H1 (cell line): ENCODE measurements around the gene SHANK1. TPM values are rescaled to one million over a fixed set of nuclear protein-coding genes. Genes with fewer than 3 reads are reported as not detected.

Experiments used
- CTCF ChIA-PET: fragments of 300-600 bp; sonication (Branson Sonifier 250); formaldehyde crosslinking; loops from one replicate; lab custom pipeline; 2021; ENCODE audit not compliant: partially characterized antibody; lab: Charles Lee
- POLR2A ChIA-PET: fragments of 300-600 bp; sonication (Branson Sonifier 250); formaldehyde crosslinking; loops from one replicate; lab custom pipeline; 2021; ENCODE audit warnings: inconsistent platforms; ENCODE audit not compliant: partially characterized antibody; lab: Charles Lee
- DNase-seq, 2 experiments: peaks; one replicate each; pipeline versions ENCODE4 v3.0.0 to v3.0.0-alpha.2; 2010 to 2022; ENCODE audit warnings: low spot score in 2 of 2, low read depth in 1 of 2, mixed read lengths in 1 of 2
- FAIRE-seq: peaks from 2 replicates; lab custom pipeline; 2011; peaks lifted over from hg19 to GRCh38; lab: Jason Lieb, UNC
- H2AFZ ChIP-seq: 2 replicates; pipeline ENCODE4 v1.8.1; 2012; ENCODE audit warnings: low read length, inconsistent platforms
- H2AK5ac ChIP-seq: 2 replicates; pipeline ENCODE4 v1.6.1; 2013; ENCODE audit warnings: low read depth, low read length
- H2BK120ac ChIP-seq: replicated peaks from 2 replicates; pipeline ENCODE3; 2013; ENCODE audit warnings: low read depth, low read length, inconsistent platforms
- H2BK12ac ChIP-seq: 2 replicates; pipeline ENCODE4 v1.6.1; 2013; ENCODE audit warnings: low read depth, low read length
- H2BK15ac ChIP-seq: 2 replicates; pipeline ENCODE4 v1.6.1; 2013; ENCODE audit warnings: low read length
- H2BK20ac ChIP-seq: 2 replicates; pipeline ENCODE4 v1.6.1; 2013; ENCODE audit warnings: low read length
- H2BK5ac ChIP-seq: 2 replicates; pipeline ENCODE4 v1.6.1; 2013; ENCODE audit warnings: low read depth, low read length
- H3K14ac ChIP-seq: 2 replicates; pipeline ENCODE4 v1.6.1; 2013; ENCODE audit warnings: inconsistent platforms; ENCODE audit not compliant: insufficient read length
- H3K18ac ChIP-seq: 2 replicates; pipeline ENCODE4 v1.6.1; 2013; ENCODE audit warnings: low read length; ENCODE audit errors: extremely low read depth
- H3K23ac ChIP-seq: 2 replicates; pipeline ENCODE4 v1.6.1; 2013; ENCODE audit warnings: inconsistent platforms; ENCODE audit not compliant: insufficient read length
- H3K23me2 ChIP-seq: 2 replicates; pipeline ENCODE4 v1.6.1; 2013; ENCODE audit warnings: low read depth, low read length
- H3K27ac ChIP-seq: 2 replicates; pipeline ENCODE4 v1.6.1; 2011; ENCODE audit warnings: low read depth, low read length, inconsistent platforms
- H3K27me3 ChIP-seq, 4 experiments: replicated peaks in 1 of 4; 1 replicate in 1 of 4; 2 replicates in 3 of 4; pipeline versions ENCODE4 v1.6.1 to v1.8.1; 2011 to 2013; ENCODE audit warnings: low read length in 3 of 4, mild to moderate bottlenecking in 3 of 4, inconsistent platforms in 2 of 4, mixed read lengths in 2 of 4, moderate library complexity in 1 of 4; ENCODE audit not compliant: control insufficient read depth in 3 of 4, insufficient read depth in 3 of 4; ENCODE audit errors: extremely low read depth in 1 of 4
- H3K36me3 ChIP-seq, 4 experiments: 2 replicates each; pipeline versions ENCODE4 v1.6.1 to v1.8.1; 2011 to 2013; ENCODE audit warnings: mild to moderate bottlenecking in 4 of 4, low read length in 3 of 4, moderate library complexity in 2 of 4, control low read depth in 1 of 4, inconsistent platforms in 1 of 4; ENCODE audit not compliant: insufficient read depth in 4 of 4, control insufficient read depth in 2 of 4
- H3K4ac ChIP-seq: replicated peaks from 2 replicates; pipeline ENCODE3; 2013; ENCODE audit warnings: low read length, low read depth, mixed read lengths, inconsistent platforms; ENCODE audit not compliant: insufficient read length
- H3K4me1 ChIP-seq, 4 experiments: replicated peaks in 1 of 4; 1 replicate in 1 of 4; 2 replicates in 3 of 4; pipeline versions ENCODE4 v1.6.1 to v1.8.1; 2011 to 2013; ENCODE audit warnings: low read length in 3 of 4, inconsistent platforms in 2 of 4, mixed read lengths in 1 of 4; ENCODE audit not compliant: insufficient read depth in 4 of 4, control insufficient read depth in 3 of 4
- H3K4me2 ChIP-seq, 2 experiments: 2 replicates each; pipeline versions ENCODE4 v1.6.1 to v1.8.1; 2011 to 2013; ENCODE audit warnings: low read depth in 2 of 2, low read length in 2 of 2, control low read depth in 1 of 2, inconsistent platforms in 1 of 2, mild to moderate bottlenecking in 1 of 2; ENCODE audit not compliant: insufficient read depth in 1 of 2
- H3K4me3 ChIP-seq, 4 experiments: fragments of 200-600, 300-600 bp in 1 of 4; sonication (generic), shearing (Covaris generic), sonication (Bioruptor Twin) in 1 of 4; 2 replicates each; pipeline versions ENCODE4 v1.5.1 to v1.8.1; 2011 to 2016; ENCODE audit warnings: low read length in 4 of 4, low read depth in 3 of 4, control low read depth in 2 of 4, inconsistent platforms in 2 of 4, mild to moderate bottlenecking in 2 of 4, mixed read lengths in 1 of 4, moderate library complexity in 1 of 4; ENCODE audit not compliant: insufficient read depth in 2 of 4; ENCODE audit errors: extremely low read depth in 1 of 4
- H3K56ac ChIP-seq: replicated peaks from 2 replicates; pipeline ENCODE3; 2013; ENCODE audit warnings: low read depth, mild to moderate bottlenecking, mixed read lengths, low read length, inconsistent platforms; ENCODE audit not compliant: insufficient read length
- H3K79me1 ChIP-seq: 2 replicates; pipeline ENCODE4 v1.6.1; 2013; ENCODE audit warnings: low read depth, low read length, control low read depth
- H3K79me2 ChIP-seq, 2 experiments: 2 replicates each; pipeline versions ENCODE4 v1.6.1 to v1.8.1; 2012 to 2013; ENCODE audit warnings: low read length in 2 of 2, mild to moderate bottlenecking in 2 of 2, inconsistent platforms in 1 of 2; ENCODE audit not compliant: insufficient read depth in 2 of 2, control insufficient read depth in 1 of 2
- H3K9ac ChIP-seq, 4 experiments: replicated peaks in 1 of 4; 1 replicate in 1 of 4; 2 replicates in 3 of 4; pipeline versions ENCODE4 v1.6.1 to v1.8.1; 2011 to 2013; ENCODE audit warnings: low read depth in 3 of 4, low read length in 3 of 4, control low read depth in 2 of 4, mild to moderate bottlenecking in 2 of 4, moderate library complexity in 2 of 4, inconsistent platforms in 1 of 4; ENCODE audit errors: extremely low read depth in 1 of 4
- H3K9me3 ChIP-seq, 2 experiments: 2 replicates each; pipeline versions ENCODE4 v1.6.1 to v1.8.1; 2012 to 2013; ENCODE audit warnings: mild to moderate bottlenecking in 2 of 2, moderate library complexity in 2 of 2, control low read depth in 1 of 2, inconsistent platforms in 1 of 2, low read depth in 1 of 2, low read length in 1 of 2, mixed read lengths in 1 of 2; ENCODE audit not compliant: insufficient read depth in 2 of 2
- H4K20me1 ChIP-seq, 2 experiments: replicated peaks in 1 of 2; 2 replicates each; pipeline versions ENCODE3 to v1.8.1; 2011 to 2013; ENCODE audit warnings: inconsistent platforms in 2 of 2, low read length in 2 of 2, mild to moderate bottlenecking in 1 of 2; ENCODE audit not compliant: insufficient read depth in 2 of 2, control insufficient read depth in 1 of 2
- H4K5ac ChIP-seq: 2 replicates; pipeline ENCODE4 v1.6.1; 2013; ENCODE audit warnings: low read length, low read depth, mixed read lengths, inconsistent platforms; ENCODE audit not compliant: insufficient read length
- H4K8ac ChIP-seq: 2 replicates; pipeline ENCODE4 v1.8.0; 2013; ENCODE audit warnings: mild to moderate bottlenecking, moderate library complexity, low read length, inconsistent platforms; ENCODE audit not compliant: insufficient read depth; ENCODE audit errors: extremely low read depth
- H4K91ac ChIP-seq: replicated peaks from 2 replicates; pipeline ENCODE3; 2013; ENCODE audit warnings: low read length, mixed read lengths, inconsistent platforms; ENCODE audit not compliant: insufficient read length
- BCL11A ChIP-seq, 2 experiments: IDR thresholded peaks; one replicate each; pipeline ENCODE4 v1.6.1; 2011; ENCODE audit warnings: low read depth in 2 of 2, low read length in 2 of 2, mild to moderate bottlenecking in 2 of 2
- CBX5 ChIP-seq: fragments of 300-800, 300-1000 bp; sonication (generic); IDR thresholded peaks from 2 replicates; pipeline ENCODE4 v1.7.1; 2016; ENCODE audit warnings: antibody characterized with exemption, low read length, low read depth
- EZH2 ChIP-seq: fragments of 200-600 bp; sonication (generic); IDR thresholded peaks from 2 replicates; pipeline ENCODE4 v1.7.1; 2012; ENCODE audit warnings: low read depth, mild to moderate bottlenecking, moderate library complexity, low read length, inconsistent platforms; ENCODE audit not compliant: severe bottlenecking
- JUN ChIP-seq: IDR thresholded peaks from 2 replicates; pipeline ENCODE4 v1.6.1; 2011; ENCODE audit warnings: low read depth, mild to moderate bottlenecking, improper control_type of control experiment, low read length
- KDM5A ChIP-seq: fragments of 200-600 bp; IDR thresholded peaks from 2 replicates; pipeline ENCODE4 v1.7.1; 2012; ENCODE audit warnings: mild to moderate bottlenecking, low read length, inconsistent platforms, mixed read lengths
- RBBP5 ChIP-seq: IDR thresholded peaks from 2 replicates; pipeline ENCODE4 v1.7.1; 2012; ENCODE audit warnings: low read depth, mild to moderate bottlenecking, inconsistent platforms, low read length, moderate library complexity, borderline replicate concordance
- SIN3A ChIP-seq, 2 experiments: IDR thresholded peaks in 1 of 2; conservative IDR thresholded peaks in 1 of 2; 2 replicates each; pipeline ENCODE4 v1.6.1; 2011 to 2012; ENCODE audit warnings: low read length in 2 of 2, improper control_type of control experiment in 1 of 2, low read depth in 1 of 2, mild to moderate bottlenecking in 1 of 2
- WGBS, 2 experiments: shearing (Covaris generic) in 1 of 2; methylation state at CpG; one replicate each; pipeline versions ENCODE4 v1.1.6 to v1.1.7; 2013 to 2015; ENCODE audit warnings: low lambda C conversion rate in 2 of 2, mixed read lengths in 2 of 2, inconsistent platforms in 1 of 2, low coverage in 1 of 2, missing lambda C conversion rate in 1 of 2; ENCODE audit not compliant: insufficient replicate concordance in 2 of 2, insufficient coverage in 1 of 2, insufficient read length in 1 of 2; ENCODE audit errors: extremely low coverage in 1 of 2, missing lambda C conversion rate in 1 of 2; 5-methylcytosine and 5-hydroxymethylcytosine counted together
- polyA plus RNA-seq, 7 experiments: library from polyadenylated mRNA; depleted of rRNA in 3 of 7; stranded (reverse) in 5 of 7; unstranded in 2 of 7; fragments of >200 nt in 5 of 7; fragments of 200-250 nt in 2 of 7; gene quantifications; 1 replicate in 5 of 7; 2 replicates in 1 of 7; 4 replicates in 1 of 7; pipeline versions ENCODE4 v1.2.1 to v1.2.3, GENCODE V29; 2011 to 2013; ENCODE audit warnings: missing spikeins in 2 of 7, mixed read lengths in 2 of 7
- total RNA-seq: library from RNA; stranded (reverse); fragmentation: NEBNext Ultra II Directional; extraction: Animal tissue kit (Norgen Biotek cat#: 25700); gene quantifications from 2 replicates; pipeline ENCODE4 v1.2.1, GENCODE V29; 2021
- TF ChIP-seq, protein P1 (sequence below), 3 experiments: IDR thresholded peaks; 1 replicate in 2 of 3; 2 replicates in 1 of 3; pipeline versions ENCODE4 v1.5.1 to v1.6.1; 2011; ENCODE audit warnings: low read length in 3 of 3, mild to moderate bottlenecking in 3 of 3, inconsistent platforms in 2 of 3, low read depth in 1 of 3, moderate library complexity in 1 of 3; ENCODE audit not compliant: insufficient read depth in 1 of 3; ENCODE audit errors: control extremely low read depth in 1 of 3

The SHANK1 gene
- total and polyA plus RNA-seq, 2 of the 8 experiments (the other 6 are each of a cell fraction or from before 2014, with no cell fraction given): 1.1 to 3.7 TPM

DNA sequence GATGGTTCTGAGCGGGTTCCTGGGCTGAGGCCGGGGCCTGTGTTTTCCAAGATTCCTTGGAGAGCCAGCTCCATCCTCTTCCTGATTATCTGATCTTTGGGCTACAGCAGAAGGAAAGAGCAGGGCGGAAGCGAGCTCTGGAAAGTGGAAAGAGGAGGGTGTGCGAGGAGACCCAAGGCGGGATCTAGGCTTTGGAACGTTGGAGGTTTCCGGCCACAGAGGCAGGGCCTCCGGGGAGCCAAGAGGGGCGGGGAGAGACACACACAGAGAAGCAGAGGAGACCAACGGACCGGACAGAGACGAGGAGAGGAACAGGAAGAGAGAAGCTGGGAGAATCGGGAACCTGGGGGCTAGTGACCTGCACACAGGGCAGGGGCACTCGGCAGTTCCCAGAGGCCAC, 3.5 kb upstream of the SHANK1 start, which contains the start of gene CLEC11A:
CLEC11A (plus strand) TSS at position 296 of the 400 bp plus-strand sequence. CDS start 162 bp downstream, outside the sequence.
- Histone ChIP-seq H2BK12ac (peak within 1 kb of the TSS; percentile 62; the same call in 1 of the 2 replicates), H3K14ac (no peak within 1 kb of the TSS), H3K27ac (no peak within 1 kb of the TSS), H4K20me1 (peaks cover 1 to 5% of the 10 kb centered on the region in 2 experiments), H3K79me1 (no peaks in the 10 kb centered on the region), H3K56ac (no peak within 1 kb of the TSS), H3K79me2 (peaks cover 0 to 5% of the 10 kb centered on the region in 2 experiments; a peak in 1 of 4 replicates), H3K23me2 (peaks cover 15% of the 10 kb centered on the region), H2BK120ac (peak within 1 kb of the TSS; percentile 71)
- CTCF ChIA-PET: interaction anchor here (0.9 to 6.2 kb wide), 16 partner anchors 9 to 199 kb away, joined by 3 to 134 read pairs (median 5); no protein-coding TSS in a partner anchor
- 55% methylated on average over 15 of the region's 15 CpGs; no CpG with 5 or more reads in 1 of the 2 experiments for WGBS, 2 experiments
- DNase-seq: no peak
- TF ChIP-seq RBBP5 (no peak), CBX5 (no peak), EZH2 (peak; percentile 43), BCL11A (IDR thresholded peaks at IDR 0.05; ENCODE audit: low read depth in 2 of 2, low read length in 2 of 2) (no peak), JUN (no peak), KDM5A (no peak), SIN3A (conservative IDR thresholded peaks at IDR 0.05 in 1 of 2, IDR thresholded peaks at IDR 0.05 in 1 of 2; ENCODE audit: low read depth in 1 of 2, low read length in 2 of 2) (no peak)
- TF ChIP-seq, protein P1, sequence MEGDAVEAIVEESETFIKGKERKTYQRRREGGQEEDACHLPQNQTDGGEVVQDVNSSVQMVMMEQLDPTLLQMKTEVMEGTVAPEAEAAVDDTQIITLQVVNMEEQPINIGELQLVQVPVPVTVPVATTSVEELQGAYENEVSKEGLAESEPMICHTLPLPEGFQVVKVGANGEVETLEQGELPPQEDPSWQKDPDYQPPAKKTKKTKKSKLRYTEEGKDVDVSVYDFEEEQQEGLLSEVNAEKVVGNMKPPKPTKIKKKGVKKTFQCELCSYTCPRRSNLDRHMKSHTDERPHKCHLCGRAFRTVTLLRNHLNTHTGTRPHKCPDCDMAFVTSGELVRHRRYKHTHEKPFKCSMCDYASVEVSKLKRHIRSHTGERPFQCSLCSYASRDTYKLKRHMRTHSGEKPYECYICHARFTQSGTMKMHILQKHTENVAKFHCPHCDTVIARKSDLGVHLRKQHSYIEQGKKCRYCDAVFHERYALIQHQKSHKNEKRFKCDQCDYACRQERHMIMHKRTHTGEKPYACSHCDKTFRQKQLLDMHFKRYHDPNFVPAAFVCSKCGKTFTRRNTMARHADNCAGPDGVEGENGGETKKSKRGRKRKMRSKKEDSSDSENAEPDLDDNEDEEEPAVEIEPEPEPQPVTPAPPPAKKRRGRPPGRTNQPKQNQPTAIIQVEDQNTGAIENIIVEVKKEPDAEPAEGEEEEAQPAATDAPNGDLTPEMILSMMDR (IDR thresholded peaks at IDR 0.05; ENCODE audit: control extremely low read depth in 1 of 3, insufficient read depth in 1 of 3, low read depth in 1 of 3, low read length in 3 of 3): no peak
- TF ChIP-seq, all 59 proteins: peak for 1
- H2BK20ac ChIP-seq: peak within 1 kb of the TSS; percentile 74
- FAIRE-seq: no peak
- H4K91ac ChIP-seq: peak within 1 kb of the TSS; percentile 81
- POLR2A ChIA-PET: interaction anchor here (1.5 to 11.8 kb wide), 4 partner anchors 12 to 82 kb away, joined by 3 to 72 read pairs (median 7); no protein-coding TSS in a partner anchor
- H3K9me3 ChIP-seq: no peaks in the 10 kb centered on the region
- peak within 1 kb of the TSS; percentile 63 for H4K5ac ChIP-seq
- peaks cover 4 to 39% (median 26%) of the 10 kb centered on the region in 4 experiments for H3K27me3 ChIP-seq
- H3K4me2 ChIP-seq: peak within 1 kb of the TSS; percentile 82 to 96
- H4K8ac ChIP-seq: 0 out of 2 replicates have a peak within 1 kb of the TSS, but pooled peaks have one; percentile 8
- H3K4ac ChIP-seq: peak within 1 kb of the TSS; percentile 92
- no peak within 1 kb of the TSS for H3K9ac ChIP-seq
- peak within 1 kb of the TSS; percentile 50 to 75 (median 72) for H3K4me3 ChIP-seq
- H3K36me3 ChIP-seq: no peaks in the 10 kb centered on the region
- H3K23ac ChIP-seq: no peak within 1 kb of the TSS
- peaks cover 3 to 37% (median 24%) of the 10 kb centered on the region in 4 experiments for H3K4me1 ChIP-seq
- H3K18ac ChIP-seq: peak within 1 kb of the TSS; percentile 94
- H2BK5ac ChIP-seq: peak within 1 kb of the TSS; percentile 24; the same call in 1 of the 2 replicates
- H2AFZ ChIP-seq: no peak within 1 kb of the TSS
- H2BK15ac ChIP-seq: peak within 1 kb of the TSS; percentile 88; the same call in 1 of the 2 replicates
- no peak within 1 kb of the TSS; the same call in 1 of the 2 replicates for H2AK5ac ChIP-seq
